HepG2 (cell line): ENCODE results near the gene VAMP2. TPM values are rescaled to one million over a fixed set of nuclear protein-coding genes. Genes with fewer than 3 reads are reported as not detected.

Source experiments
- ATM ChIP-seq: fragments of 450-650 bp; IDR thresholded peaks from 2 replicates; pipeline ENCODE4 v1.7.1; 2017; ENCODE audit warnings: mild to moderate bottlenecking, borderline replicate concordance
- DPF2 ChIP-seq: sonication (generic); formaldehyde crosslinking; IDR thresholded peaks from 2 replicates; pipeline ENCODE4 v1.4.0; 2020; ENCODE audit warnings: mild to moderate bottlenecking, low read depth, missing genetic modification reagents, borderline replicate concordance
- GABPA ChIP-seq, 2 experiments: IDR thresholded peaks; 2 replicates each; pipeline ENCODE4 v1.6.1; 2011 to 2016; ENCODE audit warnings: low read depth in 2 of 2, low read length in 1 of 2, missing biosample characterization in 1 of 2, missing genetic modification characterization in 1 of 2
- HNRNPLL ChIP-seq: fragments of 200-400 bp; formaldehyde crosslinking; IDR thresholded peaks from 2 replicates; pipeline ENCODE4 v1.6.1; 2017; ENCODE audit warnings: mild to moderate bottlenecking, low read depth, low read length; ENCODE audit not compliant: poor library complexity, severe bottlenecking
- MTA1 ChIP-seq: sonication (generic); formaldehyde crosslinking; IDR thresholded peaks from 2 replicates; pipeline ENCODE4 v1.4.0; 2020; ENCODE audit warnings: missing genetic modification reagents, mild to moderate bottlenecking, borderline replicate concordance
- NCOA5 ChIP-seq: sonication (generic); formaldehyde crosslinking; IDR thresholded peaks from 2 replicates; pipeline ENCODE4 v1.4.0; 2020; ENCODE audit warnings: missing genetic modification reagents
- NFE2L2 ChIP-seq: fragments of 150-350 bp; IDR thresholded peaks from 2 replicates; pipeline ENCODE4 v1.6.1; 2014; ENCODE audit warnings: low read length
- NFKB2 ChIP-seq: sonication (generic); formaldehyde crosslinking; IDR thresholded peaks from 2 replicates; pipeline ENCODE4 v1.4.0; 2020; ENCODE audit warnings: missing genetic modification reagents, borderline replicate concordance
- NR2F6 ChIP-seq, 2 experiments: IDR thresholded peaks; 2 replicates each; pipeline ENCODE4 v1.6.1; 2016; ENCODE audit warnings: antibody characterized with exemption in 1 of 2, mild to moderate bottlenecking in 1 of 2
- PHF8 ChIP-seq: sonication (generic); formaldehyde crosslinking; IDR thresholded peaks from 2 replicates; pipeline ENCODE4 v1.5.0; 2020; ENCODE audit warnings: missing genetic modification reagents
- RERE ChIP-seq: IDR thresholded peaks from 2 replicates; pipeline ENCODE4 v1.6.1; 2016; ENCODE audit warnings: low read depth, missing genetic modification reagents, missing compliant biosample characterization
- RORA ChIP-seq: sonication (generic); formaldehyde crosslinking; IDR thresholded peaks from 2 replicates; pipeline ENCODE4 v1.5.0; 2020; ENCODE audit warnings: mild to moderate bottlenecking, missing genetic modification reagents, moderate library complexity
- SOX5 ChIP-seq: IDR thresholded peaks from 2 replicates; pipeline ENCODE4 v1.6.1; 2016; ENCODE audit warnings: borderline replicate concordance
- U2AF1 ChIP-seq: fragments of 200-400 bp; formaldehyde crosslinking; optimal IDR thresholded peaks from 2 replicates; pipeline ENCODE3; 2017; ENCODE audit warnings: mild to moderate bottlenecking, low read depth, low read length
- YY1 ChIP-seq: IDR thresholded peaks from 2 replicates; pipeline ENCODE4 v1.6.1; 2011; ENCODE audit warnings: low read length, low read depth, moderate library complexity, mild to moderate bottlenecking; ENCODE audit not compliant: insufficient read depth, insufficient replicate concordance
- ZBTB20 ChIP-seq: sonication (generic); formaldehyde crosslinking; IDR thresholded peaks from 2 replicates; pipeline ENCODE4 v1.8.1; 2023; ENCODE audit warnings: missing genetic modification reagents, low read depth, mild to moderate bottlenecking, borderline replicate concordance
- ZBTB42 ChIP-seq: sonication (generic); formaldehyde crosslinking; IDR thresholded peaks from 2 replicates; pipeline ENCODE4 v1.5.0; 2020; ENCODE audit warnings: mild to moderate bottlenecking, missing genetic modification reagents
- ZFP82 ChIP-seq: sonication (generic); formaldehyde crosslinking; IDR thresholded peaks from 2 replicates; pipeline ENCODE4 v1.5.1; 2020; ENCODE audit warnings: mild to moderate bottlenecking, missing genetic modification reagents, borderline replicate concordance
- ZFYVE20 ChIP-seq: sonication (generic); formaldehyde crosslinking; IDR thresholded peaks from 2 replicates; pipeline ENCODE4 v1.8.0; 2023; ENCODE audit warnings: low read depth, mild to moderate bottlenecking, moderate library complexity, missing genetic modification reagents, borderline replicate concordance
- ZNF10 ChIP-seq: sonication (generic); formaldehyde crosslinking; IDR thresholded peaks from 2 replicates; pipeline ENCODE4 v1.4.0; 2020; ENCODE audit warnings: mild to moderate bottlenecking, low read depth, missing genetic modification reagents, borderline replicate concordance
- ZNF569 ChIP-seq: sonication (generic); formaldehyde crosslinking; IDR thresholded peaks from 2 replicates; pipeline ENCODE4 v1.5.0; 2020; ENCODE audit warnings: mild to moderate bottlenecking, missing genetic modification reagents, moderate library complexity, borderline replicate concordance
- ZNF703 ChIP-seq: sonication (generic); formaldehyde crosslinking; IDR thresholded peaks from 2 replicates; pipeline ENCODE4 v1.5.1; 2020; ENCODE audit warnings: missing genetic modification reagents, mild to moderate bottlenecking, moderate library complexity, borderline replicate concordance
- ZNF773 ChIP-seq: sonication (generic); formaldehyde crosslinking; IDR thresholded peaks from 2 replicates; pipeline ENCODE4 v1.4.0; 2020; ENCODE audit warnings: missing genetic modification reagents, borderline replicate concordance
- polyA plus RNA-seq, 8 experiments: library from polyadenylated mRNA; depleted of rRNA in 3 of 8; stranded (reverse) in 7 of 8; unstranded in 1 of 8; fragments of >200 nt; fragmentation: Illumina TruSeq in 4 of 8; extraction: Trizol in 4 of 8; gene quantifications; 2 replicates each; pipeline versions ENCODE4 v1.2.1 to v1.2.3, GENCODE V29; 2011 to 2016; ENCODE audit warnings: low read depth in 4 of 8, missing spikeins in 1 of 8, mixed read lengths in 1 of 8; ENCODE audit not compliant: insufficient read depth in 1 of 8
- total RNA-seq, 5 experiments: library from RNA; depleted of rRNA; stranded (reverse); fragments of >200 nt; fragmentation: Illumina TruSeq; extraction: Trizol; gene quantifications; 2 replicates each; pipeline ENCODE4 v1.2.3, GENCODE V29; 2016; ENCODE audit warnings: low read depth in 1 of 5

Gene VAMP2
- total and polyA plus RNA-seq, 2 of the 13 experiments (the other 11 are each of a cell fraction or from before 2014, with no cell fraction given) = 3.9 to 17.2 TPM

- TF ChIP-seq ZFP82 (CRISPR knock-in tag) = no peak
- no peak for TF ChIP-seq RORA
- TF ChIP-seq NFKB2 (CRISPR knock-in tag) = 0 out of 2 replicates have a peak, but pooled peaks have one; percentile 66
- no peak for TF ChIP-seq ZNF10 (CRISPR knock-in tag)
- TF ChIP-seq ZNF773 = no peak
- no peak; the same call in 1 of the 2 replicates for TF ChIP-seq DPF2 (CRISPR knock-in tag)
- TF ChIP-seq HNRNPLL = no peak
- TF ChIP-seq U2AF1 = no peak
- TF ChIP-seq NR2F6 (IDR thresholded peaks at IDR 0.05) = no peak; the same call in 1 of the 2 replicates
- TF ChIP-seq NR2F6 (CRISPR knock-in tag; IDR thresholded peaks at IDR 0.05) = 0 out of 2 replicates have a peak, but pooled peaks have one; percentile 8
- no peak; the same call in 1 of the 2 replicates for TF ChIP-seq ZNF703 (CRISPR knock-in tag)
- TF ChIP-seq MTA1 (CRISPR knock-in tag) = no peak
- no peak for TF ChIP-seq GABPA (IDR thresholded peaks at IDR 0.05; ENCODE audit: low read depth, low read length)
- peak; percentile 79 for TF ChIP-seq GABPA (CRISPR knock-in tag; IDR thresholded peaks at IDR 0.05; ENCODE audit: low read depth)
- TF ChIP-seq ZBTB20 (CRISPR knock-in tag) = no peak; the same call in 1 of the 2 replicates
- TF ChIP-seq ZBTB42 (CRISPR knock-in tag) = 0 out of 2 replicates have a peak, but pooled peaks have one; percentile 64
- TF ChIP-seq ZNF569 (CRISPR knock-in tag) = 0 out of 2 replicates have a peak, but pooled peaks have one; percentile 63
- peak; percentile 49 for TF ChIP-seq YY1
- TF ChIP-seq NCOA5 (CRISPR knock-in tag) = no peak
- no peak; the same call in 1 of the 2 replicates for TF ChIP-seq PHF8 (CRISPR knock-in tag)
- no peak for TF ChIP-seq RERE (CRISPR knock-in tag)
- peak; percentile 28; the same call in 1 of the 2 replicates for TF ChIP-seq SOX5 (CRISPR knock-in tag)
- TF ChIP-seq ATM = no peak
- TF ChIP-seq ZFYVE20 (CRISPR knock-in tag) = no peak
- TF ChIP-seq NFE2L2 = 0 out of 2 replicates have a peak, but pooled peaks have one; percentile 2
Observed at GRCh38 chr17:8186787-8187516, 24.2 kb upstream of the VAMP2 start (continued).
